A549 (cell line): ENCODE results near the gene RING1. TPM values are rescaled to one million over a fixed set of nuclear protein-coding genes. Genes with fewer than 3 reads are reported as not detected.
A peak's percentile ranks its signal among the peaks of the same experiment; 100 is the strongest.

Experiments
- ATAC-seq, 2 experiments: fragments of 200-7000 bp in 1 of 2; fragments of >200 bp in 1 of 2; cut with Nextera tagmentation in 1 of 2; cut with Tn5 transposase in 1 of 2; 3 replicates each; pipeline versions ENCODE4 v1.8.0 to v1.9.1; 2018 to 2020; ENCODE audit warnings: mild to moderate bottlenecking in 1 of 2, moderate library complexity in 1 of 2
- CTCF ChIA-PET: fragments of 300-600 bp; sonication (Branson Sonifier 250); formaldehyde crosslinking; extraction: SDS; loops from one replicate; lab custom pipeline; 2021; ENCODE audit warnings: antibody characterized with exemption, inconsistent platforms; lab: Yijun Ruan, JAX
- POLR2A ChIA-PET: fragments of 350-600 bp; formaldehyde crosslinking; extraction: SDS; loops from one replicate; lab custom pipeline; 2021; ENCODE audit warnings: antibody characterized with exemption, inconsistent platforms; lab: Yijun Ruan, JAX
- DNase-seq, 2 experiments: peaks; one replicate each; pipeline versions ENCODE4 v3.0.0 to v3.0.0-alpha.2; 2011 to 2016; ENCODE audit warnings: low read depth in 1 of 2, low spot score in 1 of 2
- FAIRE-seq: peaks from 2 replicates; lab custom pipeline; 2011; peaks lifted over from hg19 to GRCh38; lab: Jason Lieb, UNC
- H3K27ac ChIP-seq, 2 experiments: fragments of >200 bp; sonication (Bioruptor Twin); formaldehyde crosslinking; 3 replicates each; pipeline ENCODE4 v1.5.1; 2016 to 2017
- H3K4me1 ChIP-seq: fragments of >200 bp; sonication (Bioruptor Twin); formaldehyde crosslinking; 3 replicates; pipeline ENCODE4 v1.6.1; 2016
- H3K4me2 ChIP-seq: fragments of >200 bp; sonication (Bioruptor Twin); formaldehyde crosslinking; 3 replicates; pipeline ENCODE4 v1.6.1; 2016
- H3K4me3 ChIP-seq: fragments of >200 bp; sonication (Bioruptor Twin); formaldehyde crosslinking; 3 replicates; pipeline ENCODE4 v1.5.1; 2016
- H3K9me3 ChIP-seq: fragments of >200 bp; sonication (Bioruptor Twin); formaldehyde crosslinking; 3 replicates; pipeline ENCODE4 v1.6.1; 2016
- CBX8 ChIP-seq: fragments of 200-600 bp; sonication (generic); IDR thresholded peaks from 2 replicates; pipeline ENCODE4 v1.6.1; 2016
- CHD2 ChIP-seq: fragments of 150-350 bp; IDR thresholded peaks from 2 replicates; pipeline ENCODE4 v1.6.1; 2014; ENCODE audit warnings: low read length; ENCODE audit not compliant: partially characterized antibody
- CTCF ChIP-seq: fragments of >200 bp; sonication (Bioruptor Twin); formaldehyde crosslinking; IDR thresholded peaks from 3 replicates; pipeline ENCODE4 v1.5.1; 2016
- E2F6 ChIP-seq: IDR thresholded peaks from 2 replicates; pipeline ENCODE4 v1.6.1; 2012; ENCODE audit warnings: low read depth, borderline replicate concordance
- ELK1 ChIP-seq: fragments of 150-350 bp; IDR thresholded peaks from 2 replicates; pipeline ENCODE4 v1.6.1; 2014; ENCODE audit warnings: low read depth, mild to moderate bottlenecking, low read length
- FOSL2 ChIP-seq, 2 experiments: fragments of 450-650 bp in 1 of 2; fragments of >200 bp in 1 of 2; sonication (Bioruptor Twin) in 1 of 2; formaldehyde crosslinking; IDR thresholded peaks; 2 replicates each; pipeline versions ENCODE4 v1.5.0 to v1.6.1; 2016 to 2020; ENCODE audit warnings: mild to moderate bottlenecking in 1 of 2, moderate library complexity in 1 of 2
- FOXS1 ChIP-seq: fragments of 250-450 bp; sonication (Bioruptor Pico); IDR thresholded peaks from 2 replicates; pipeline ENCODE4 v1.5.0; 2020; ENCODE audit warnings: mild to moderate bottlenecking, moderate library complexity
- HDAC2 ChIP-seq: fragments of 200-600 bp; sonication (generic); IDR thresholded peaks from 2 replicates; pipeline ENCODE4 v1.6.1; 2016
- HEYL ChIP-seq: fragments of 250-450 bp; sonication (Bioruptor Pico); IDR thresholded peaks from 2 replicates; pipeline ENCODE4 v1.8.0; 2021; ENCODE audit warnings: mild to moderate bottlenecking, moderate library complexity
- HOXA7 ChIP-seq: fragments of 250-450 bp; sonication (Bioruptor Pico); IDR thresholded peaks from 2 replicates; pipeline ENCODE4 v1.5.0; 2020; ENCODE audit warnings: mild to moderate bottlenecking, moderate library complexity
- HOXB13 ChIP-seq: fragments of 250-450 bp; sonication (Bioruptor Pico); IDR thresholded peaks from 2 replicates; pipeline ENCODE4 v1.5.0; 2020; ENCODE audit warnings: low read depth, mild to moderate bottlenecking, moderate library complexity
- KDM1A ChIP-seq: fragments of 200-600 bp; sonication (generic); IDR thresholded peaks from 2 replicates; pipeline ENCODE4 v1.6.1; 2016; ENCODE audit warnings: low read depth, mild to moderate bottlenecking
- KDM5A ChIP-seq: fragments of 200-600 bp; sonication (generic); IDR thresholded peaks from 2 replicates; pipeline ENCODE4 v1.6.1; 2016; ENCODE audit warnings: antibody characterized with exemption, mild to moderate bottlenecking
- MAFK ChIP-seq: fragments of 450-650 bp; IDR thresholded peaks from 2 replicates; pipeline ENCODE4 v1.6.1; 2014; ENCODE audit not compliant: partially characterized antibody
- MAZ ChIP-seq: fragments of 150-350 bp; IDR thresholded peaks from 2 replicates; pipeline ENCODE4 v1.6.1; 2014; ENCODE audit warnings: antibody characterized with exemption, low read depth, low read length, borderline replicate concordance
- RAD21 ChIP-seq, 2 experiments: fragments of >200 bp in 1 of 2; sonication (Bioruptor Twin) in 1 of 2; formaldehyde crosslinking in 1 of 2; IDR thresholded peaks in 1 of 2; conservative IDR thresholded peaks in 1 of 2; 2 replicates in 1 of 2; 3 replicates in 1 of 2; pipeline ENCODE4 v1.6.1; 2012 to 2018; ENCODE audit warnings: inconsistent platforms in 1 of 2
- RARB ChIP-seq: fragments of 250-450 bp; sonication (Bioruptor Pico); IDR thresholded peaks from 2 replicates; pipeline ENCODE4 v1.8.0; 2021; ENCODE audit warnings: mild to moderate bottlenecking, moderate library complexity
- RCOR1 ChIP-seq: fragments of 150-350 bp; IDR thresholded peaks from 2 replicates; pipeline ENCODE4 v1.6.1; 2014; ENCODE audit warnings: antibody characterized with exemption, low read length, low read depth
- RFX5 ChIP-seq: fragments of 450-650 bp; IDR thresholded peaks from 2 replicates; pipeline ENCODE4 v1.7.1; 2014; ENCODE audit warnings: antibody characterized with exemption, mild to moderate bottlenecking, moderate library complexity
- RNF2 ChIP-seq: fragments of 200-600 bp; sonication (generic); IDR thresholded peaks from 2 replicates; pipeline ENCODE4 v1.6.1; 2016; ENCODE audit warnings: low read depth, mild to moderate bottlenecking, antibody characterized with exemption, moderate library complexity, borderline replicate concordance
- SMC3 ChIP-seq: fragments of >200 bp; sonication (Bioruptor Twin); formaldehyde crosslinking; IDR thresholded peaks from 3 replicates; pipeline ENCODE4 v1.6.1; 2018; ENCODE audit warnings: inconsistent platforms
- SREBF2 ChIP-seq: fragments of 450-650 bp; IDR thresholded peaks from 2 replicates; pipeline ENCODE4 v1.6.1; 2014; ENCODE audit warnings: mild to moderate bottlenecking, moderate library complexity
- TP53 ChIP-seq: fragments of 250-450 bp; sonication (Bioruptor Pico); IDR thresholded peaks from 2 replicates; pipeline ENCODE4 v1.5.0; 2021; ENCODE audit warnings: mild to moderate bottlenecking, moderate library complexity
- ZSCAN20 ChIP-seq: fragments of 250-450 bp; sonication (Bioruptor Pico); IDR thresholded peaks from 2 replicates; pipeline ENCODE4 v1.8.0; 2022; ENCODE audit warnings: mild to moderate bottlenecking, moderate library complexity
- WGBS: methylation state at CpG from one replicate; pipeline ENCODE4 v1.1.6; 2017; ENCODE audit errors: missing lambda C conversion rate; 5-methylcytosine and 5-hydroxymethylcytosine counted together
- polyA plus RNA-seq, 4 experiments: library from polyadenylated mRNA; depleted of rRNA in 3 of 4; stranded (reverse); fragments of >200 nt; fragmentation: RNase III in 1 of 4; extraction: RNeasy Plus Mini Kit Qiagen cat#74134 plus additional on column Dnase treatment in 1 of 4; gene quantifications; 2 replicates in 3 of 4; 3 replicates in 1 of 4; pipeline ENCODE4 v1.2.3, GENCODE V29; 2011 to 2017
- TF ChIP-seq, protein P1 (sequence below): fragments of 450-650 bp; IDR thresholded peaks from 2 replicates; pipeline ENCODE4 v1.6.1; 2014; ENCODE audit warnings: antibody characterized with exemption
- TF ChIP-seq, protein P2 (sequence below): fragments of 250-450 bp; sonication (Bioruptor Pico); IDR thresholded peaks from 2 replicates; pipeline ENCODE4 v1.5.0; 2020; ENCODE audit warnings: low read depth, mild to moderate bottlenecking, moderate library complexity

RING1 gene
- polyA plus RNA-seq, 2 of the 4 experiments (the other 2 are of a cell fraction): 12.7 to 35.0 TPM

GRCh38 chr6:33160728-33161344 lies 47.5 kb upstream of the RING1 start:
- peak in 1 of 2 experiments; percentile 45 for DNase-seq
- peak overlapping the region; percentile 86 for H3K4me2 ChIP-seq
- peak overlapping the region in 1 of 2 experiments; percentile 91; a peak in 2 of 6 replicates for H3K27ac ChIP-seq
- peaks cover 14% of the 10 kb centered on the region; the same call in 2 of the 3 replicates for H3K4me1 ChIP-seq
- POLR2A ChIA-PET: no interaction called here
- CTCF ChIA-PET: interaction anchor here (0.7 to 5.2 kb wide), 15 partner anchors 7 to 159 kb away, joined by 3 to 39 read pairs (median 4); no protein-coding TSS in a partner anchor
- no peak for TF ChIP-seq RCOR1
- no peak for TF ChIP-seq KDM5A
- TF ChIP-seq MAFK: no peak
- no peak for TF ChIP-seq CBX8
- TF ChIP-seq ELK1: no peak
- no peak for TF ChIP-seq HOXA7 (CRISPR knock-in tag)
- TF ChIP-seq HDAC2: no peak
- TF ChIP-seq, all 56 proteins: peak for 0
- peak in 1 of 2 experiments; percentile 65; a peak in 3 of 6 replicates for ATAC-seq
- peak overlapping the region; percentile 49; the same call in 1 of the 3 replicates for H3K4me3 ChIP-seq
- no peaks in the 10 kb centered on the region for H3K9me3 ChIP-seq
- WGBS: 29% methylated on average over 6 of the region's 13 CpGs
- no peak for FAIRE-seq

- peak overlapping the region; percentile 49 for H3K4me3 ChIP-seq
- POLR2A ChIA-PET: no interaction called here
- FAIRE-seq: no peak
- CTCF ChIA-PET: interaction anchor here (0.7 to 5.2 kb wide), 18 partner anchors 8 to 159 kb away, joined by 3 to 39 read pairs (median 4); no protein-coding TSS in a partner anchor
- peak overlapping the region; percentile 78 to 91 for H3K27ac ChIP-seq
- peak overlapping the region; percentile 86 for H3K4me2 ChIP-seq
- TF ChIP-seq FOSL2 (IDR thresholded peaks at IDR 0.05): no peak
- TF ChIP-seq FOSL2 (CRISPR knock-in tag; IDR thresholded peaks at IDR 0.05): no peak
- no peak for TF ChIP-seq CHD2
- TF ChIP-seq E2F6: peak; percentile 44; the same call in 1 of the 2 replicates
- TF ChIP-seq, protein P1, sequence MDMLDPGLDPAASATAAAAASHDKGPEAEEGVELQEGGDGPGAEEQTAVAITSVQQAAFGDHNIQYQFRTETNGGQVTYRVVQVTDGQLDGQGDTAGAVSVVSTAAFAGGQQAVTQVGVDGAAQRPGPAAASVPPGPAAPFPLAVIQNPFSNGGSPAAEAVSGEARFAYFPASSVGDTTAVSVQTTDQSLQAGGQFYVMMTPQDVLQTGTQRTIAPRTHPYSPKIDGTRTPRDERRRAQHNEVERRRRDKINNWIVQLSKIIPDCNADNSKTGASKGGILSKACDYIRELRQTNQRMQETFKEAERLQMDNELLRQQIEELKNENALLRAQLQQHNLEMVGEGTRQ: 0 out of 2 replicates have a peak, but pooled peaks have one; percentile 14
- TF ChIP-seq RAD21 (conservative IDR thresholded peaks at IDR 0.05 in 1 of 2, IDR thresholded peaks at IDR 0.05 in 1 of 2): peak; percentile 35 to 55; a peak in 3 of 5 replicates
- TF ChIP-seq RARB: no peak
- peak; percentile 79 for TF ChIP-seq SMC3
- no peak for TF ChIP-seq KDM1A
- TF ChIP-seq ZSCAN20 (CRISPR knock-in tag): no peak
- no peak for TF ChIP-seq TP53 (CRISPR knock-in tag)
- no peak for TF ChIP-seq SREBF2
- TF ChIP-seq HEYL (CRISPR knock-in tag): no peak
- TF ChIP-seq FOXS1: no peak
- no peak for TF ChIP-seq ELK1
- TF ChIP-seq MAZ: no peak
- TF ChIP-seq HOXB13: no peak
- TF ChIP-seq, protein P2, sequence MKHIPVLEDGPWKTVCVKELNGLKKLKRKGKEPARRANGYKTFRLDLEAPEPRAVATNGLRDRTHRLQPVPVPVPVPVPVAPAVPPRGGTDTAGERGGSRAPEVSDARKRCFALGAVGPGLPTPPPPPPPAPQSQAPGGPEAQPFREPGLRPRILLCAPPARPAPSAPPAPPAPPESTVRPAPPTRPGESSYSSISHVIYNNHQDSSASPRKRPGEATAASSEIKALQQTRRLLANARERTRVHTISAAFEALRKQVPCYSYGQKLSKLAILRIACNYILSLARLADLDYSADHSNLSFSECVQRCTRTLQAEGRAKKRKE: no peak
- TF ChIP-seq MAFK: no peak
- 0 out of 2 replicates have a peak, but pooled peaks have one; percentile 23 for TF ChIP-seq RNF2
- peak; percentile 72 for TF ChIP-seq CTCF
- no peak for TF ChIP-seq RFX5
- DNase-seq: peak; percentile 37 to 74
- ATAC-seq: peak; percentile 87 to 94
- H3K9me3 ChIP-seq: no peaks in the 10 kb centered on the region
- H3K4me1 ChIP-seq: peaks cover 14% of the 10 kb centered on the region; the same call in 2 of the 3 replicates
- WGBS: 27% methylated on average over 15 of the region's 58 CpGs
Measured at GRCh38 chr6:33161354-33162331, 46.7 kb upstream of the RING1 start.
